ENCODE results near the gene NUDT4. TPM values are rescaled to one million over a fixed set of nuclear protein-coding genes. Genes with fewer than 3 reads are reported as not detected.
A peak's percentile ranks its signal among the peaks of the same experiment; 100 is the strongest.

NUDT4 gene
- total RNA-seq, 4 donors from 2014 or later, result 54.4 to 84.3 (median 69.9) TPM

- no peaks in the 10 kb centered on the region for H3K9me3 ChIP-seq
- peak in 1 of 2 donors; percentile 4 for DNase-seq (ENCODE audit: low spot score in 2 of 2)
- peak overlapping the region; percentile 86 to 99 (median 94) for H3K4me3 ChIP-seq
- H3K36me3 ChIP-seq, result no peaks in the 10 kb centered on the region
- WGBS, 2 donors, result 1 to 2% methylated on average over 11 to 46 of the region's 55 CpGs
- TF ChIP-seq EP300 (IDR thresholded peaks at IDR 0.05) (no peak), POLR2A (IDR thresholded peaks at IDR 0.05) (no peak)
- TF ChIP-seq, protein P1, sequence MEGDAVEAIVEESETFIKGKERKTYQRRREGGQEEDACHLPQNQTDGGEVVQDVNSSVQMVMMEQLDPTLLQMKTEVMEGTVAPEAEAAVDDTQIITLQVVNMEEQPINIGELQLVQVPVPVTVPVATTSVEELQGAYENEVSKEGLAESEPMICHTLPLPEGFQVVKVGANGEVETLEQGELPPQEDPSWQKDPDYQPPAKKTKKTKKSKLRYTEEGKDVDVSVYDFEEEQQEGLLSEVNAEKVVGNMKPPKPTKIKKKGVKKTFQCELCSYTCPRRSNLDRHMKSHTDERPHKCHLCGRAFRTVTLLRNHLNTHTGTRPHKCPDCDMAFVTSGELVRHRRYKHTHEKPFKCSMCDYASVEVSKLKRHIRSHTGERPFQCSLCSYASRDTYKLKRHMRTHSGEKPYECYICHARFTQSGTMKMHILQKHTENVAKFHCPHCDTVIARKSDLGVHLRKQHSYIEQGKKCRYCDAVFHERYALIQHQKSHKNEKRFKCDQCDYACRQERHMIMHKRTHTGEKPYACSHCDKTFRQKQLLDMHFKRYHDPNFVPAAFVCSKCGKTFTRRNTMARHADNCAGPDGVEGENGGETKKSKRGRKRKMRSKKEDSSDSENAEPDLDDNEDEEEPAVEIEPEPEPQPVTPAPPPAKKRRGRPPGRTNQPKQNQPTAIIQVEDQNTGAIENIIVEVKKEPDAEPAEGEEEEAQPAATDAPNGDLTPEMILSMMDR (IDR thresholded peaks at IDR 0.05), result no peak
- peak overlapping the region; percentile 90 to 98 (median 95) for H3K27ac ChIP-seq
- peaks cover 0 to 52% (median 28%) of the 10 kb centered on the region in 4 donors for H3K4me1 ChIP-seq
- H3K27me3 ChIP-seq, result no peaks in the 10 kb centered on the region
Measured at GRCh38 chr12:93441081-93441616, 63.4 kb downstream of the NUDT4 start.

DNA sequence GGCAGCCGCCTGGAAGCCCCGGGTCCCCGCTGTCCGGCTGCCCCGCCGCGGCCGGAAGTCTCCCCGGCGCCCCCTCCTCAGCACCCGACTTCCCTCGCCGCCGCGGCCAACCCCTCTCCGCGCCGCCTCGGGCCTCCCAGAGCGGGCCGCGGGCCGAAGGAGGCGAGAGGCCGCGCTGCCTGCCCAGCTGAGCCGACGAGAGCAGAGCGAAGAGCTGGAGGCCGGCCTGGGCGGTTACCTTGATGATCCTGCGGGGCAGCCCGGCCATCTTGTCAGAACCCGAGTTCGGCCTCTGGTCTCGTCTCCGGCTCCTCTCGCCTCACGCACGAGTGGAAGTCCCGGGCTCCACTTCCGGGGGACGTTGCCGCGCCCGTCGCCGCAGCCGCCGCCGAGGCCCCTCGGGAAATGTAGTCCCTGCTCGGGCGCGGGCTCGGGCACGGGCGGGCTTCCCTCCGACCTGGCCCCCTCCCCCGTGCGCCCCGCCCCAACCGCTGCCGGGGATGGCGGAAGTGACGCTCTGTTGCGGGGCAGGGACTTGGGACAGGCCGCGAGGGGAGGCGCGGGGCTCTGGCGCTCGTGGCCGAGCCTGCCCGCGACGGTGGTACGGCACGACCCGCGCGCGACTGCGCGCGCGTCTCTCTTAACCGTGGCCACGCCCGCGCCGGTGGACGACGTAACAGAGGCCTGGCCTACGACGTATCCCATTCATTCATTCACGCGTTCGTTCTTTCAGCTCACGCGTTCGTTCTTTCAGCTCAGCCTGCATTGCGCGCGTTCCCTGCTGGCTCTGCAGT is 64.1 kb downstream of the NUDT4 start, which contains the start of gene UBE2N:
Gene UBE2N (minus strand): TSS at position 331 of the 794 bp plus-strand sequence. CDS start 63 bp downstream, at position 268.
- peak within 1 kb of the TSS; percentile 86 to 99 (median 94) for H3K4me3 ChIP-seq
- no peaks in the 10 kb centered on the region for H3K36me3 ChIP-seq
- TF ChIP-seq EP300 (IDR thresholded peaks at IDR 0.05) (peak in 1 of 2 donors; percentile 85), POLR2A (IDR thresholded peaks at IDR 0.05) (peak; percentile 32 to 72)
- TF ChIP-seq, protein P1 (IDR thresholded peaks at IDR 0.05), result peak in 2 of 5 experiments; percentile 11 to 23
- WGBS, 2 donors, result 0 to 1% methylated on average over 18 to 71 of the region's 105 CpGs
- H3K4me1 ChIP-seq, result peaks cover 0 to 49% (median 27%) of the 10 kb centered on the region in 4 donors
- no peaks in the 10 kb centered on the region for H3K27me3 ChIP-seq
- peak within 1 kb of the TSS; percentile 90 to 98 (median 95) for H3K27ac ChIP-seq
- no peaks in the 10 kb centered on the region for H3K9me3 ChIP-seq
- DNase-seq (ENCODE audit: low spot score in 2 of 2), result peak; percentile 86 to 88

DNA sequence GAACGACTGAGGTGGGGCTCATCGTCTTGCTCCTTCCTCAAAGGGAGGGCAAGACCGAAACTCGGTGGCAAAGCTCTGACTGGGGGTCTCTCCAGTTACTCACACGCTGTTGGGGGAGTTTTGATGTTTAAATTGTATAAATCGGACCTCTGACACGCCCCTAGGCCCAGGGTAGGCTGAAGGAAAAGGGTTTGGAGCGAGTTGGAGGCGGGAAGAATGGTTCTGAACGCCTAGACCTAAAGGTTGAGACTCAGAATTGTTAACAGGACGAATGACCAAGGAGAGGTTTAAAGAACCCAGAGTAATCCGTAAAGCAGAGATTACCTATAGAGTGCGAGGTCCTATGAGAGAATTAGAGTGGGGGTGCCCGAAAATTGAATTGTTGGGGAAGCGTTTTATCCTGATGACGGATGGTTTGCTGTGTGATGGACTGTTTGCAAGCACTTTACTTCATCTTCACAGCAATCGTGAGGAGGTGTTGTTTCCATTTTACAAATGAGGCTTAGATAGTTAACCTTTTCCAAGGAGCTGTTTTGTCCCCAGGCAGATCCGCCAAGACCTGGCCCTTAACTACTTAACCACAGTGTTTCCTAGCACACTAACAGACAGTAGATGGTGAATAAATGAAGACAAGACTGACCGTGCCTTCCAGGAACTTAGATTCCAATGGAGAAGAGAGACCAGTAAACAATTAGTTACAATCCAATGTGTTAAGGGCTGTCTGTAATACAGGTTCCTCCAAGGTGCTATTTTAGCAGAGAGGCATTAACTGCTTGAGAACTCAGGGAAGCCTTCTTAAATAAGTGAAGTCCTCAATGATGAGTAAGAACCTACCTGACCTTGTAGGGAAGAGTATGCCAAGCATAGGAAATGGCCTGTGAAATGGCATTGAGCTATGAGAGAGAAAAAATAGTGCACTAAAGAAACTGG is 65.0 kb downstream of the NUDT4 start:
- DNase-seq (ENCODE audit: low spot score in 2 of 2), result no peak
- Histone ChIP-seq H3K4me1 (peaks cover 0 to 41% (median 27%) of the 10 kb centered on the region in 4 donors), H3K27me3 (no peaks in the 10 kb centered on the region), H3K9me3 (no peaks in the 10 kb centered on the region), H3K4me3 (peak overlapping the region; percentile 86 to 99 (median 94)), H3K27ac (peak overlapping the region; percentile 90 to 98 (median 95)), H3K36me3 (no peaks in the 10 kb centered on the region)
- TF ChIP-seq EP300 (IDR thresholded peaks at IDR 0.05) (no peak), POLR2A (IDR thresholded peaks at IDR 0.05) (no peak)
- TF ChIP-seq, protein P1 (IDR thresholded peaks at IDR 0.05), result no peak
- WGBS, 2 donors, result 3 to 7% methylated on average over 17 to 19 of the region's 19 CpGs

DNA sequence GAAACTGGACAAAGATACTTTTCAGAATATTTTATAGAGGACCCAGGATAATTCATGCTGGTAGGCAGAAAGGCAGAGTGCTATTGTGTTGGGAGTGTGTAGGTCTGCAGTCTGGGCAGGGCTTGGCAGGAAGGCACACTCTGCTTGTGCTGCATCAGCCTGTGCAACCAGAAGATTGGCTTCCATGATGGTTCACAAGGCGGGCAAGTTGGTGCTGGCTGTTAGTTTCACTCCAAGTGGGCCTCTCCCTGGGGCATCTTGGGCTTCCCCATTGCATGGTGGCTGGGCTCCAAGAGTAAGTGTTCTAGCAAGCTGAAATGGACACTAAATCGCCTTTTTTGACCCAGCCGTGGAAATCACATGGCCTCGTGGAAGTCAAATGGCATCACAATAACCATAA is 65.9 kb downstream of the NUDT4 start:
- TF ChIP-seq POLR2A (IDR thresholded peaks at IDR 0.05), result no peak
- TF ChIP-seq, protein P1 (IDR thresholded peaks at IDR 0.05), result no peak
- no peak for TF ChIP-seq EP300 (IDR thresholded peaks at IDR 0.05)
- Histone ChIP-seq H3K4me3 (no peak overlapping the region), H3K9me3 (no peaks in the 10 kb centered on the region), H3K36me3 (no peaks in the 10 kb centered on the region), H3K4me1 (peaks cover 0 to 32% (median 25%) of the 10 kb centered on the region in 4 donors), H3K27me3 (no peaks in the 10 kb centered on the region), H3K27ac (no peak overlapping the region)
- no peak for DNase-seq (ENCODE audit: low spot score in 2 of 2)
- 92 to 98% methylated on average over 4 of the region's 4 CpGs for WGBS, 2 donors

Data from tibial nerve (tissue), 4 donors.